HEK293 (cell line): Measurements from ENCODE around the gene DRD1.

Experiments used
- CTCF ChIA-PET: fragments of 350-600 bp; formaldehyde crosslinking; extraction: SDS; loops from one replicate; lab custom pipeline; 2021; ENCODE audit warnings: antibody characterized with exemption; lab: Yijun Ruan, JAX
- POLR2A ChIA-PET: fragments of 300-600 bp; formaldehyde crosslinking; extraction: SDS; loops from one replicate; lab custom pipeline; 2020; ENCODE audit warnings: antibody characterized with exemption, inconsistent platforms; lab: Yijun Ruan, JAX
- H3K27ac ChIP-seq: fragments of 200-500 bp; sonication (Bioruptor generic); 2 replicates; pipeline ENCODE4 v1.5.1; 2014; ENCODE audit warnings: low read depth, low read length, control low read depth, inconsistent platforms; ENCODE audit errors: extremely low read depth
- H3K36me3 ChIP-seq, 2 experiments: fragments of 200-500 bp in 1 of 2; sonication (Bioruptor generic) in 1 of 2; 1 replicate in 1 of 2; 2 replicates in 1 of 2; pipeline ENCODE4 v1.5.1; 2014 to 2017; ENCODE audit warnings: inconsistent platforms in 2 of 2, low read length in 2 of 2; ENCODE audit not compliant: control insufficient read depth in 2 of 2, insufficient read depth in 1 of 2
- H3K4me1 ChIP-seq: fragments of 200-500 bp; sonication (Bioruptor generic); 2 replicates; pipeline ENCODE4 v1.5.1; 2014; ENCODE audit warnings: mild to moderate bottlenecking, low read length, inconsistent platforms; ENCODE audit not compliant: control insufficient read depth, insufficient read depth
- H3K4me3 ChIP-seq: 2 replicates; pipeline ENCODE4 v1.5.1; 2011; ENCODE audit warnings: low read depth, mild to moderate bottlenecking, control low read depth, low read length, moderate library complexity
- H3K9me3 ChIP-seq: fragments of 200-500 bp; sonication (Bioruptor generic); 2 replicates; pipeline ENCODE4 v1.5.1; 2014; ENCODE audit warnings: low read depth, low read length, inconsistent platforms; ENCODE audit not compliant: control insufficient read depth, insufficient read depth
- BCL11A ChIP-seq: fragments of 450-650 bp; formaldehyde crosslinking; IDR thresholded peaks from 2 replicates; pipeline ENCODE4 v1.5.1; 2016; ENCODE audit warnings: low read depth, missing biosample characterization, missing genetic modification characterization
- KLF9 ChIP-seq: fragments of 450-650 bp; formaldehyde crosslinking; IDR thresholded peaks from 2 replicates; pipeline ENCODE4 v1.5.1; 2016; ENCODE audit warnings: missing biosample characterization, missing genetic modification characterization, low read depth
- OSR2 ChIP-seq: fragments of 450-650 bp; formaldehyde crosslinking; IDR thresholded peaks from 2 replicates; pipeline ENCODE4 v1.5.1; 2016; ENCODE audit warnings: missing biosample characterization, missing genetic modification characterization
- PRDM4 ChIP-seq: fragments of 450-650 bp; formaldehyde crosslinking; IDR thresholded peaks from 2 replicates; pipeline ENCODE4 v1.5.1; 2017; ENCODE audit warnings: missing biosample characterization, missing genetic modification characterization
- RBAK ChIP-seq: fragments of 450-650 bp; formaldehyde crosslinking; IDR thresholded peaks from 2 replicates; pipeline ENCODE4 v1.5.1; 2016; ENCODE audit warnings: missing biosample characterization, missing genetic modification characterization
- SCRT1 ChIP-seq: fragments of 450-650 bp; formaldehyde crosslinking; IDR thresholded peaks from 2 replicates; pipeline ENCODE4 v1.5.1; 2016; ENCODE audit warnings: missing biosample characterization, missing genetic modification characterization, borderline replicate concordance
- SCRT2 ChIP-seq: fragments of 450-650 bp; formaldehyde crosslinking; IDR thresholded peaks from 2 replicates; pipeline ENCODE4 v1.5.1; 2016; ENCODE audit warnings: missing biosample characterization, missing genetic modification characterization
- TRIM28 ChIP-seq: IDR thresholded peaks from 2 replicates; pipeline ENCODE4 v1.6.1; 2011; ENCODE audit warnings: low read length, control low read depth, borderline replicate concordance
- YY2 ChIP-seq: fragments of 450-650 bp; formaldehyde crosslinking; IDR thresholded peaks from 2 replicates; pipeline ENCODE4 v1.5.1; 2016; ENCODE audit warnings: missing biosample characterization, missing genetic modification characterization
- ZBTB26 ChIP-seq: fragments of 450-650 bp; formaldehyde crosslinking; optimal IDR thresholded peaks from 2 replicates; pipeline ENCODE3; 2016; ENCODE audit warnings: missing biosample characterization, mild to moderate bottlenecking, missing genetic modification characterization
- ZBTB44 ChIP-seq: fragments of 450-650 bp; IDR thresholded peaks from 2 replicates; pipeline ENCODE4 v1.5.1; 2018; ENCODE audit warnings: missing biosample characterization, mild to moderate bottlenecking, missing genetic modification characterization
- ZFP37 ChIP-seq: fragments of 450-650 bp; formaldehyde crosslinking; IDR thresholded peaks from 2 replicates; pipeline ENCODE4 v1.5.1; 2016; ENCODE audit warnings: missing biosample characterization, missing genetic modification characterization
- ZIC2 ChIP-seq: fragments of 450-650 bp; formaldehyde crosslinking; IDR thresholded peaks from 2 replicates; pipeline ENCODE4 v1.5.1; 2016; ENCODE audit warnings: missing biosample characterization, missing genetic modification characterization
- ZNF112 ChIP-seq: fragments of 450-650 bp; formaldehyde crosslinking; IDR thresholded peaks from 2 replicates; pipeline ENCODE4 v1.5.0; 2017; ENCODE audit warnings: missing biosample characterization, missing genetic modification characterization
- ZNF175 ChIP-seq: fragments of 450-650 bp; formaldehyde crosslinking; IDR thresholded peaks from 2 replicates; pipeline ENCODE4 v1.5.1; 2016; ENCODE audit warnings: missing biosample characterization, missing genetic modification characterization
- ZNF202 ChIP-seq: fragments of 450-650 bp; formaldehyde crosslinking; IDR thresholded peaks from 2 replicates; pipeline ENCODE4 v1.5.1; 2016; ENCODE audit warnings: missing biosample characterization, missing genetic modification characterization, borderline replicate concordance
- ZNF280D ChIP-seq: fragments of 450-650 bp; formaldehyde crosslinking; IDR thresholded peaks from 2 replicates; pipeline ENCODE4 v1.5.1; 2016; ENCODE audit warnings: missing biosample characterization, missing genetic modification characterization
- ZNF416 ChIP-seq: fragments of 450-650 bp; formaldehyde crosslinking; IDR thresholded peaks from 2 replicates; pipeline ENCODE4 v1.5.1; 2016; ENCODE audit warnings: missing biosample characterization, missing genetic modification characterization
- ZNF48 ChIP-seq: fragments of 450-650 bp; formaldehyde crosslinking; IDR thresholded peaks from 2 replicates; pipeline ENCODE4 v1.5.1; 2016; ENCODE audit warnings: missing biosample characterization, missing genetic modification characterization
- ZNF501 ChIP-seq: fragments of 450-650 bp; formaldehyde crosslinking; IDR thresholded peaks from 2 replicates; pipeline ENCODE4 v1.5.1; 2016; ENCODE audit warnings: missing biosample characterization, missing genetic modification characterization
- ZNF548 ChIP-seq: fragments of 450-650 bp; formaldehyde crosslinking; IDR thresholded peaks from 2 replicates; pipeline ENCODE4 v1.5.1; 2016; ENCODE audit warnings: missing biosample characterization, missing genetic modification characterization
- ZNF561 ChIP-seq: fragments of 450-650 bp; IDR thresholded peaks from 2 replicates; pipeline ENCODE4 v1.5.1; 2018; ENCODE audit warnings: missing biosample characterization, missing genetic modification characterization, borderline replicate concordance
- ZNF645 ChIP-seq: fragments of 450-650 bp; formaldehyde crosslinking; IDR thresholded peaks from 2 replicates; pipeline ENCODE4; 2016; ENCODE audit warnings: missing biosample characterization, missing genetic modification characterization
- ZXDB ChIP-seq: fragments of 450-650 bp; formaldehyde crosslinking; IDR thresholded peaks from 2 replicates; pipeline ENCODE4 v1.5.1; 2016; ENCODE audit warnings: missing biosample characterization, missing genetic modification characterization

DRD1 gene

GRCh38 chr5:175415303-175415702 is 28.7 kb downstream of the DRD1 start:
- POLR2A ChIA-PET, result no interaction called here
- peak; percentile 27; the same call in 1 of the 2 replicates for TF ChIP-seq TRIM28
- TF ChIP-seq ZBTB44 (tag by site-specific recombination), result no peak
- no peak for TF ChIP-seq ZNF112
- TF ChIP-seq ZNF548, result no peak
- TF ChIP-seq ZIC2 (tag by site-specific recombination), result no peak
- no peak for TF ChIP-seq ZNF561
- TF ChIP-seq RBAK (tag by site-specific recombination), result peak; percentile 96
- no peak for TF ChIP-seq BCL11A (tag by site-specific recombination)
- no peak for TF ChIP-seq ZNF280D
- TF ChIP-seq OSR2 (tag by site-specific recombination), result no peak
- TF ChIP-seq ZFP37 (tag by site-specific recombination), result no peak
- TF ChIP-seq YY2, result no peak
- TF ChIP-seq, all 188 proteins: peak for 2
- CTCF ChIA-PET, result interaction anchor here (1.3 kb wide), 1 partner anchor 29 kb away, joined by 5 read pairs; the partner anchor contains the start of gene DRD1
- Histone ChIP-seq H3K4me3 (no peak overlapping the region), H3K27ac (no peak overlapping the region), H3K36me3 (no peaks in the 10 kb centered on the region), H3K4me1 (no peaks in the 10 kb centered on the region), H3K9me3 (no peaks in the 10 kb centered on the region; the same call in none of the 2 replicates)

GRCh38 chr5:175410926-175411325 is 33.1 kb downstream of the DRD1 start:
- Histone ChIP-seq H3K9me3 (no peaks in the 10 kb centered on the region; the same call in 1 of the 2 replicates), H3K4me3 (no peak overlapping the region), H3K4me1 (no peaks in the 10 kb centered on the region), H3K27ac (no peak overlapping the region), H3K36me3 (no peaks in the 10 kb centered on the region)
- POLR2A ChIA-PET, result no interaction called here
- CTCF ChIA-PET, result no interaction called here
- TF ChIP-seq SCRT1 (tag by site-specific recombination) (no peak), ZBTB26 (no peak), PRDM4 (no peak), SCRT2 (no peak), ZNF645 (tag by site-specific recombination) (no peak), ZNF501 (no peak), ZNF48 (tag by site-specific recombination) (no peak), ZXDB (tag by site-specific recombination) (no peak), ZNF416 (tag by site-specific recombination) (no peak), ZNF202 (tag by site-specific recombination) (no peak), ZNF175 (tag by site-specific recombination) (no peak), KLF9 (tag by site-specific recombination) (no peak), ZNF112 (no peak)
